DLD1 (cell line): ENCODE measurements around the gene SRGAP1.
"Not testable (repeated sequence)": the region's sequence is repeated elsewhere in the genome, so short reads cannot be mapped to it uniquely, and the experiment has no call there.

Source experiments
- in situ Hi-C: cut with HindIII; loops from 2 replicates; pipeline ENCODE4 v1.10.0; 2017; ENCODE audit warnings: low sequenced_read_pairs

Gene SRGAP1

DNA sequence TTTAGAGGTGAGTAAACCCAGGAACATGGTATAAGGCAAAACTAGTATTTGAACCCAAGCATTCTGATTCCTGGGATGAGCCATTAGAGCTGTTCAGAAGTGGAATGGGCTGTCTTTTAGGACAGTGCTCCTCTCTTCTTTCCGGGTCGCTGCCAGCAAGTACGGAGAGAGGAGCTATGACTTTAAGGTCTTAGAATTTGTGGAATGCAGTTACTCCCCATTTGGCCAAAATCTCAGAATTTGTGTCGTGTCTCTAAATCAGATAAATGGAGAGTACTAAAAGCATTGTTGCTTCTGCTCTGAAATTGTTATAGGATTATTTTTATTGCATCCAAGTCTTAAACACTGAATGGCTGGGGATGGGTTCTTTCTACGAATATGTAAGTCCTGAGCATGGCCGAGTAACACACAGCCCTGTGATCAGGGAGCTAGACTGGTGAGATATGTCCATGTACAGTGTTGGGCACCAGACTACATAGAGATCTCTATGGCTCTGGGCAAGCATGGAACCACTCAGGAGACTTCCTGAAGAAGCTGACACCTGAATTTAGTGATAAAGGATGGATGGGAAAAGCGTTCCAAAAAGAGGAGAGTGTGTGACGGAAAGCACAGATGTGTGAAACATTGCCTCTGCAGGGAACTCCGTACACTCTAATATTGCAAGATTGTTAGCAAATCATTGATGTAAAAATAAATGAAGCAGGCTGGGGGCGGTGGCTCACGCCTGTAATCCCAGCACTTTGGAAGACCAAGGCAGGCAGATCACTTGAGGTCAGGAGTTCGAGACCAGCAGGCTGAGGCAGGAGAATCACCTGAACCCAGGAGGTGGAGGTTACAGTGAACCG is 184.7 kb downstream of the SRGAP1 start:
- in situ Hi-C loops: no loop called here

DNA sequence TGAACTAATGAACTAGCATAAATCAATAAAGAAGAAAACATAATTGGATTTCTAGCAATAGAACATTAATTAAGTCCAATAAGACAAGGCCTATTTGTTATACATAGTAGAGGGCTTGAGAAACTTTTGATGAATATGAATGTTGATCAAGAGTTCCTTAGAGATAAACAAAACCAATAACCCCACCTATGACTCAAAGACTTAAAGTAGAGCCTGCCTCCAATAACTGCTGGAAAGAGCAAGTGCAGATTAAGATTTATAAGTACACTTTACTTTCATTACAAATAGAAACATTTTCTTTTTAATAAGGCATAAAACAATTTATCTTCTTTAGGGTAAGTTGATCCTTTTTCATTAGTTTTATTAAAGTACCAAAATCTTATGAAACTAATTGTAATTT is 185.7 kb downstream of the SRGAP1 start:
- in situ Hi-C loops: no loop called here

DNA sequence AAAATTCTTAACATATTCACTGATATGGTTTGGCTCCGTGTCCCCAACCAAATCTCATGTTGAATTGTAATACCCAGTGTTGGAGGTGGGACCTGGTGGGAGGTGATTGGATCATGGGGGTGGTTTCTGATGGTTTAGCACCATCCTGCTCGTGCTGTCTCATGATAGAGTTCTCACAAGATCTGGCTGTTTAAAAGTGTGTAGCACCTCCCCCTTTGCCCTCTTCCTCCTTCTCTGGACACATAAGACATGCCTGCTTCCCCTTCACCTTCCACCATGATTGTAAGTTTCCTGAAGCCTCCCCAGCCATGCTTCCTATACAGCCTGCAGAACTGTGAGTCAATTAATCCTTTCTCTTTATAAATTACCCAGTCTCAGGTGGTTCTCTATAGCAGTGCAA is 189.6 kb downstream of the SRGAP1 start:
- in situ Hi-C loops: not testable (repeated sequence)

DNA sequence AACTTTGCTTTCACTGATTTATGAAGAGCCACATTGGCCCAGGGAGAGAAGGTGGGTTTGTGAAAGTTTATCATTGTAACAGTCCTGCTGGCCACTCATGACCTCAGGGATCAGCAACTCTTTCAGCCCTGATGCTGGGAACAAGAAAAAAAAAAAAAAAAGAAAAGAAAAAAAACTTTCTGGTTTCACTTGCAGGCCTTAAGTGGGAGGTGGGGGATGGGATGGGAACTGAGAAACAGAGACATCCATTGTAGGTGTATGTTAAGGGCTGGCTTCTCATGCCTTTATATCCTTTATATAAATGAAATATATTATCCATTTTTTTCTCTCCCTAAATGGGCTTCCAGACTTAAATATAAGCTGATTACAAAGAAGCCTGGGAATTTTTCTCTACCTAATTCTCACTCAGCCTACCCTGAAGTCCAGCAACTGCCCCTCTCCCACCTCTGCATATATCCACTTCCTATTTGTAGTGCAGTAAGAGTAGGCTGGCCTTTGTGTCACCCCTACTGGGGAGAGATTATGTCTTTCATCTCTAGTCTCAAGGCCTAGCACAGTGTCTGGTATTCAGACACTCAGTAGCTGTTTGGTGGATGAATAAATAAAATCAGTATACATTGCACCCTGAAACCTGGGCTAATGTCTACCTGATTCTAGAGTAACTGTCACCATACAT is 190.5 kb downstream of the SRGAP1 start:
- in situ Hi-C loops: no loop called here

DNA sequence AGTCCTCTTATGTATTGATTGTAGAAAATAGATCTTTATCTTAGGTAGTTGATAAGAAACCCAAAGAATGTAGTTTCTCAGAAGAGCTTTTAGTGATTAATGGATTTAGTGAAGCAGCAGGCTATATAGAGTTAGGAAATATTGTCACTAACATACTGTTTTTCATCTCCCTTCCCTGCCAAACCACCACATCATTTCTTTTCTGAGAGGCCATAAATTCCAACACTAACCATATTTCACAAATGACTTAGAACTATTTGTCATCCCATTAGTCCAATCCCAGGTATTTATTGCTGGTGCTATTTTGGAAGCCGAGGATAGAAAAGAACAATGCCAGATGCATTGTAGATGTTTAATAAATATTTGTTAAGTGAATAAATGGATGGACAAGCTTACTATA is 191.9 kb downstream of the SRGAP1 start:
- in situ Hi-C loops: no loop called here

DNA sequence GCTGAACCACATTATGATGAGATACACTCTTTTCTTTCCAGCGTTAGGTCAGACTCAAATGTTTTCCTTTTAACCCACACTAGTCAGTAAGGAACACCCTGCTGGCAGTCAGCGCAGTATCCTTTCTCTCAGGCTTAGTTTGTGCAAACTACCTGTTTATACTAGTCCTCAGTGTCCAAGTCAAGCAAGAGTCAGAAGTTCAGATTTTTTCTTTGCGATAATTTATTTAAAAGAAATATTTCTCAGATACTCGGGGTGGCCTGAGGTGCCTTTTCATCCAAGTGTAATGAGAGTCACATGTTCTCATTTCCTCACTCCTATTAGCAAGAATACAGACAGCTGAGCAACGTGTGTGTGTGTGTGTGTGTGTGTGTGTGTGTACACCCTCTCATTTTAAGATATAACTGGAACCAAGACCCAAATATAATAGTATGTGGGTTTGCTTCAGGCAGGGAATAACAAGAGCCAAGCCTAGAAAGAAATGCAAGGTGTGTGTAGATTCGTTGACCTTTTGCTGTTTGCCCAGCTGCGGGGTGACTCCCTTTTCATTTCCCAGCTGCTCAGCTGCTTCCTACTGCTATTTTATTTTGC is 194.9 kb downstream of the SRGAP1 start:
- in situ Hi-C loops: no loop called here

DNA sequence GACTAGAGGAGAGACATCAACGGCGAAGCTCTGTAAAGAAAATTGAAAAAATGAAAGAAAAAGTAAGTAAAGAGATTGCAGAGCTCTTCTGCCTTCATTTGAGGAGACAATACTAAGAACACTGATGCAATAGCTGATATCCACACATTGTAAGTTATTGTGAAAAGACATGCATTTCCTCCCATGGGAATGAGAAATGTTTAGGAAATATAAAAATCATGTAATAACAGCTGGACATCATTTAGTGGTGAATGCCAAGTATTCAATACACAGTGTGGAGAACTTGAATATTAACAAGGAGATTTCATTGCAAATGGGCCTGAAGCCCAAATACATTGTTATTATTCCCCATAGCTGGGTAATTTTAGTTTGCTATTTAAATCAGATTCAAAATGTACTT is 198.4 kb downstream of the SRGAP1 start:
- in situ Hi-C loops: no loop called here

DNA sequence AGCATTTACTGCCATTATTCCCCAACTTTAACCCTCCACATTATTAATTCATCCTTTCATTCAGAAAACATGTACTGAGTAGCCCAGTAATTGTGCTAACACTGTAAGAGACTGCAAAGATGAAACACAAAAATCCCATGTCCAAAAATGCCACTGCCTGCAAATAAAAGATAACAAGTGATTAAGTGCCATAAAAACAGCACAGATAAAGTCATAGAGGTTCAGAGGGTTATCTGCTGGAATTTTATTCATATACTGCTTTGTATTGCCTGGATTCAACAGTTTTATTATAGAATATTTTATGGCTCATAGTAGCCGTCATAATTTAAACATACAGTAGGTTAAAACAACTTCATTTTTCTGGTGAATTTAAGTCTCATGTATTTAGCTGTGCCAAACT is 199.7 kb downstream of the SRGAP1 start:
- in situ Hi-C loops: no loop called here

DNA sequence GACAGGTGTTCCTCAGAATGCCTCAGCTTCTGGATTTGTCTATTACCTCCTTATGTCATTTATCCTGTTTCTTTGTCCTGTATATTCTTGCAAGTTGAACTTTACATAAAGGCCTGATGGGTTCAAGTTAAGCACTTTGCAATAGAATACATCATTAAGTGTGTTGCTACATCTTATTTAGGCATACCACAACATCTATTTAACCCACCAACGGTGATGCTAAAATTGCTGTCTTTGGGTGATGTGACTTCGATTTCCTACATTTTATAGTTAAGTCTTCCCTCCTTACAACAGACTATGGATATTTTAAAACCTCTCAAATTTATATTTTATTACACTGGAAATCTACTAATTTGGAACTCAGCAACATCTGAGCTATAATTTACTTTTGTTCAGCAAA is 206.6 kb downstream of the SRGAP1 start:
- in situ Hi-C loops: no loop called here

DNA sequence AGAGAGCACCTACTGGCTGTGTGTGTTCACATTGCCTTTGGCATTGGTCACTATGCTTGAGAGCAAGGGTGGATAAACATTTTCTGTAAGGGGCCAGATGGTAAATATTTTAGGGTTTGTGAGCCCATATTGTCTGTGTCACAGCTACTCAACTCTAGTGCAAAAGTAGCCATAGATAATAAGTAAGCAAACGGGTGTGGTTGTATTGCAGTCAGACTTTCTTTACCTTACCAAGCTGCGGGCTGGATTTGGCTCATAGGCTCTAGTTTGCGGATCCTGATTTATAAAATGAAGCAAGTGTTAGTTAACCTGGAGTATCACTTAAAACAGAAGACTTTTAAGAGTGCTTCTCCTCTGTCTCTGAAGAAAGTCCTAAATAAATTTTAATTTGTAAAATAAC is 208.6 kb downstream of the SRGAP1 start:
- in situ Hi-C loops: no loop called here

DNA sequence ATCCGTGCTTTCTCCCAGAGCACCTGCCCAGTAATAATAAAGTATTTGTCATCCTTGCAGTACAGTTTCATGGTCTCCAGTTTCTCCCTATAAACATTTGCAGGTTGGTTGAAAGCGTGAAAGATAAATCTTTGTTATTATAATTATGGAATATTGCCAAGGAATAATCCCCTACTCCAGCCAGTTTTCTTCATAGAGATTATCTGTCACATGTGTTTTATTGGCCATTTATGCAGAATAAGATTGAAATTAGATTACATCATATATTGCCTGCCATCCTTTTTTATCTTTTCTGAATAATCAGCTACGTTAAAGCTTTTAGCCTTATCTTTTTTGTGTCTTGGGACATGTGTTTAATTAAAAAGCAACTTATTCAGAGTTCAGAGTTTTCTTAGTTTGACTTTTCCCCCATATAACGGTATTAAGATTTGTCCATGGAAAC is 209.6 kb downstream of the SRGAP1 start:
- in situ Hi-C loops: no loop called here

DNA sequence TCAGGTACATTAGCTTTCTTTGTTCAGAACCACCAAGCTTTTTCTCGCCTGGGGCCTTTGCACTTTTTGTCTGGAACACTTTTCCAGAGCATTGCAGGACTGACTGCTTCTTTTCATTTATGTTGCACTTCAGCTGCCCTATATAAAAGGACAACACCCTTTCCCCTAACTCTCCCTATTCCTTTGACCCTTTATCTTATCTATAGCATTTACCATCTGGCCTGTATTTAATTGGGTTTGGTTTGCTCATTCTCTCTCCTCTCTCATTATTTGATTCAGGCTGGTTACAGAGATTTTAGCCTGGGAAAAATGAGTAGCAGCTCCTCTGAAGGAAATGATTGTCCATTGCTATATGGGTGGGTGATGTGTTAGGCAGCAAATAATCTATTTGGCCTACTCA is 212.2 kb downstream of the SRGAP1 start:
- in situ Hi-C loops: no loop called here

DNA sequence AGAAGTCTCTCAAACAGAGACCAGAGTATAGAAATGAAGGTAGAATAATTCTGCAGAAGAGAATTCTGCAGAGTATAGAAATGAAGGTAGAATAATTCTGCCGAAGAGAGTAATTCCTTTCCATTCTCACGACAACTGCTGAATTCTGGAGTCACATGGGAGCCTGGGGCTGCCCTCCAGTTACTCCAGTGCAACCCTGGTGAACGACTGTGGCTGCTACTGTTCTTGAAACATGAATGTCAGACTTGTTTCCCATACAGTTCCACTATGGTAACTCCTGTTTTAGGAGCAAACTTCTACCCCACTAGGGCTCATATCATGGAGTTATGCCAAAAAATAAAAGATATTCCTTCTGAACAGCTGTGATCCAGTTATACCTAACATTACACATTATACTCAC is 213.2 kb downstream of the SRGAP1 start:
- in situ Hi-C loops: no loop called here

DNA sequence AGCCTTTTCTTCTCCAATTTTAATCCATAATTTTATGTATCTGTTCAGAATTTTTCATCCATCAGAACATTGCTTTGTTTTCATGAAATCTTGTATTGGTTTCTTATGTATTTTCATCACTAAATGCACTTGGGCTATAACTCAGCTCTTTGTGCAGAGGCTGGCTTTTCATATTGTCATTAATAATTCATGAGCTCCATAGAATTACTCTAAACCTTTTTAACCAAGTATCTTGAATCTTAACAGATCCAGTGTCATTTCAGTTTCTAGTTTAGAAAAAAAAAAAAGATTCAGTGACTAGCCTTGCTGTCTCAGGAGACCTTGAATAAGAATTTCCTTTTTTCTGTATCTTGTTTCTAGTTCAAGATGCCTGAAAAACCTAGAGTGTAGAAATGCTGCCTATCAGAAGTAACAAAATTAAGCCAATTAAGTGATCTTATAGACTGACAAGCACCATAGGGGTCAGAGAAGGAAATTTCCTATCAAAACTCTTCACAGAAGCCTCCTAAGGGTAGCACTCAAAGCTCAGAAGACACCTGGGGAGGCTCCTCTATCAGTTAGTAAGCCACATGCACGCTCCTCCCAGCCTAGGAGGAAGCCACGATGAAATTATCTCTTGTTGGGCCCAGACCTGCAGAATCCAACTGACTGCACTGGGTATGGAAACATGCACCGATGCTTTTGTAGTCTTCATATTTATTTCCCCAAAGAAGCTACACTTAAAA is 214.2 kb downstream of the SRGAP1 start:
- in situ Hi-C loops: no loop called here

DNA sequence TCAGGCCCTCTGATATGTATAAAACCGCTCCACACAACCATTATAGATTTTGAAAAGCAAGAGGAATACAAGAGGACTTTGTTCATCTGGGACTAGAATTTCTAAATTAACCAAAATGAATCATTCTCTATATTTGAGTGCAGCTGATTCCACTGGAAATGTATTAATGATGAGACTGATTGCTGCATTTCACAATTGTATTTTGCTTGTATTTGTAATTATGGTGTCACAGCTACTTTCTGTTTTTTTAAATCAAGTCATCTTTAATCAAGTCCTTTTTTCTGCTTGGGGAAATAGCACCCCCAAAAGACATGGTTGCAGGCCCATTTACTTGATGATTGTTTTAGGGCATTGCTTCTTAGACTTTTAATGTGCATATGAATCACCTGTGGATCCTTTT is 215.2 kb downstream of the SRGAP1 start:
- in situ Hi-C loops: no loop called here

DNA sequence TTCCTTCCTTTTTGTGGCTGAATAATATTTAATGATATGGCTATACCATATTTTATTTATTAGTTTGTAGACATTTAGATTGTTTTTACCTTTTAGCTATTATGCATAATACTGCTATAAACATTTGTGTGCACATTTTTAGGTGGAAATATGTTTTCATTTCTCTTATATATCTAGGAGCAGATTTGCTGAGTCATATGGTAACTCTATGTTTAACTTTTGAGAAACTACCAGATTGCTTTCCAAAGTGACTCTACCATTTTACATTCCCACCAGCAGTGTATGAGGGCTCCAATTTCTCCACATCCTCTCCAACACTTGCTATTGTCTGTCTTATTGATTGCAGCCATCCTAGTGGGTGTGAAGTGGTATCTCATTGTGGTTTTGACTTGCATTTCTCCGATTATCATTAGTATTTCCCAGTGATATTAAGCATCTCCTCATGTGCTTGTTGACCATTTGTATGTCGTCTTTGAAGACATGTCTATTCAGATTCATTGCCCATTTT is 217.4 kb downstream of the SRGAP1 start:
- in situ Hi-C loops: no loop called here

DNA sequence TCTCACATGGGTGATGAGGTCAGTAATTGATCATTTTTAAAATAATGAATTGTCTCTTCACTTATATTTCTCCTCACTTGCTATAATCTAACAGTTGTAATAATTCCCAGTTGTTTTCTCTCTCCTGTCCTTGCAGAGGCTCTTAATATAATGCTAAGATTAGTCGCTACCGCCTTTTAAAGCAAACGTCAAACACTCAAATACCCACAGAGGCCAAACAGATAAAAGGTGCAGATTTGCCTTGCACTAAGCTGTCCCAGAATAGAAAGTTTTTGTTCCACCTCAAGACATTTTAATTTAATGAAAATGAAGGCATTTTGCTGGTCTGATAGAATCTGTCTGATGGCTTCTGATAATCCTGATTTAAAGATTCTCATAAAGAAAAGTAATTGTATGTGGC is 218.6 kb downstream of the SRGAP1 start:
- in situ Hi-C loops: no loop called here

DNA sequence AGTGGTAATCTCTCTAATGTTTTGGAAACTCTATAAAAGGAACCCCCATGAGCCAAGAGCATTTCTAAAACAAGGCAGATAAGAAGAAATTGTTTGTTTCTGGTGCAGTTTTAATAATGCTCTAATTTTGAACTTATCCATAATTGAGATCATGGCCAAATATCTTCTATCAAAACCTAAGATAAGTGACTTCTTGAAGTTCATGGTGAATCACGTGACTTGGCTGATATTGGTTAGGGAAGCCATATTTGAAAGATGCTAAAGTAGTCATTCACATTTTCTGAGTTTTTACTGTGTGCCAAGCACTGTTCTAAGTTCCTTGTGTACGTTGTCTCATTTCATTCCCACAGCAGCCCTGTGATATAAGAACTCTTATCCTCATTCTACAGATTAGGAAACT is 219.7 kb downstream of the SRGAP1 start:
- in situ Hi-C loops: no loop called here

DNA sequence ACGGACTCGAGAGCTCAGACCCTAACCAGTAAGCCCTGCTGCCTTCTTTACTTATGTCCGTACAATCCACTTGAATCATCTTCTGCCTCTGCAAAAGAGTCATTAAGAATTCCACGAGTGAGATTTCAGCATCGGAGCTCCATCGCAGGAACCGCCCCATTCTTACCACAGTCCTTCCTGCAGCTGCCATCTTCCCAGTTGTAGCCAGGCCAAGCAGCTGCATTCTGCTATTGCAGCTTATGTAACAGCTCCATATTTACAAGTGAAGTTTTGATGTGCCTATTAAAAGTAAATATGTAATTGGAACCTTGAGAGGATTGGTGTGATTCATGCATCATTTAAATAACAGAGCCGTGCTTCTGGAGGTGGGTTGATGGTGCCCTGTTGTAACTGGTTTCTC is 220.2 kb downstream of the SRGAP1 start:
- in situ Hi-C loops: no loop called here

DNA sequence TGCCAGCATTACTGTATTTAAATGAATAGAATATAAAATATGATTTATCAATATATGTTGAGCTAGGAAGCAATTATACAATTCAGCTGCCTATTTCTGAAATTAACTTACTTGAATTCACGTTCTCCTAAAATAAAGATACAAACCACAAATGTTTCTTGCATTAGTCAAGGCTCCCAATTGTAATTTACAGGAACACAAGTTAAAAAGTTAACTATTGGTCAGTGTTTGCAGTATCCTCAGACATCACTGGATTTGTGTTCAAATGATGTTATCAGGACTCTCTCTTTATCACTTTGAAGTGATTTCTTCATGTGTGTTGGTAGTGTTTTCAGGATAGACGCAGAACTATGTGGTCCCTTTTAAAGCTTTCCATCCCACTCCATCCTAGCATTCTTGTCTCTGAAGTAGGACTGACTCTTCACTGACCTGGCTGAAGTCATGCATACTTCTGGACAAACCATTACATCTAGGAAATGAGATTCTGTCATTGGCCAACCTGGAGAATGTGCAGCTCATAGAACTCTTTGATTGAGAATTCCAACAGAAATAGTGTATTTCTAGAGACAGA is 221.5 kb downstream of the SRGAP1 start:
- in situ Hi-C loops: no loop called here

DNA sequence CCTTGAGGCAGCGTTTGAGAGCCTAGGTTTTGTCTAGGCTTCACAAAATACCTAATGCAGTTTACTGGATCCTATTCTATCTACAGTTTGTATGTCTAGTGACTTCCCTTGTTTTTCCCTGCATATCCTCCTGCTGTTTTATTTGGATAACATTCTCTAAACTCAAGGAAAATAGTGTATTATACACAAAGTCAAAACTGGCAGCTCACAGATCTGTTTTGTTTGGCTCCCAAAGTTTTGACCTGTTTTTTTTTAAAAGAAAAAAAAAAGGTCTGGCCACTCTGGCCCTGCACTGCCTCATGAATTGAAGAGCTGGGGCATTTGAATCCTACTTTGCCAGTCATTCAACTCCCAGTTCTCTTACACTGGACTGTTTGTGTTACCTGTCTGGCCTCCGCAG is 222.3 kb downstream of the SRGAP1 start:
- in situ Hi-C loops: no loop called here
